ENCODE data around the gene TOMM20. TPM values are rescaled to one million over a fixed set of nuclear protein-coding genes. Genes with fewer than 3 reads are reported as not detected.
"Not testable (repeated sequence)": the region's sequence is repeated elsewhere in the genome, so short reads cannot be mapped to it uniquely, and the experiment has no call there.

Gene TOMM20
- total RNA-seq, 1 experiment from 2014 or later = 72.6 TPM

DNA sequence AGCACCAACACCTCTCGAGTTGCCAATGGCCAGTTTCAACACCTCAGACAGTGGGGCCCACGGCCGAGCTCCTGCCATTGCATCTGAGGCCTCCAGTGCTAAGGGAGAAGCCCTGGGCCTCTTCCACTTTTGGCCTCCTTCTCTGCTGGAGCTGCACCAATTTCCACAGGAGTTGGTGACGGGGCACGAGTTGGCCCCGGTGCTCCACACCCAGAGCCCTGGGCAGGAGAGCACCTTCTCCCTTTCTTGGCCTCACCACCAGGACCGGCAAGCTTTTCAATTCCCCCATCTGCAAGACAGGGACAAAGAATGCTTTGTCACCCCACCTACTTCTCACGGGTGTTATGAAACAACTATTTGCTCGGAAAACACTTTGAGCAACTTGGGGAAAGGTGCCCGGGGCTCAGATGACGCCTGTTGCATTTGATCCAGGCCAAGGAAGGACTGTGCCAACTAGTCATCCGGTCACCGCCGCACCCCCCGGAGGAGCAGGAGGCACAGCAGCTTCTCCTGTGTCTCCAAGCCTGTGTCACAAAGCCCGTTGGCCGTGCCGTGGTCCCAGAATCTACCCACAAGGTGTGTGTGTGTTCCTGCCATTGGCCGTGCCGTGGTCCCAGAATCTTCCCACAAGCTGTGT lies 55.2 kb downstream of the TOMM20 start:
- Histone ChIP-seq H3K27ac (ENCODE audit: low read depth, low read length, poor library complexity, severe bottlenecking) (no peak overlapping the region), H3K9me3 (ENCODE audit: low read depth, low read length, poor library complexity, severe bottlenecking) (no peaks in the 10 kb centered on the region), H3K4me3 (ENCODE audit: low read depth, low read length, poor library complexity, severe bottlenecking) (no peak overlapping the region), H3K36me3 (ENCODE audit: insufficient read depth, low read length, poor library complexity, severe bottlenecking) (no peaks in the 10 kb centered on the region), H3K4me1 (ENCODE audit: insufficient read depth, low read length, poor library complexity, severe bottlenecking) (peaks cover under 1% of the 10 kb centered on the region), H3K27me3 (replicated peaks; ENCODE audit: insufficient read depth, low read depth, low read length, poor library complexity) (no peaks in the 10 kb centered on the region)
- intact Hi-C loops (cut with micrococcal nuclease; ENCODE audit: unreplicated experiment) = no loop called here
- POLR2A ChIA-PET (ENCODE audit: low non-redundant PET) = no interaction called here
- no peak for TF ChIP-seq EZH2 (IDR thresholded peaks at IDR 0.05; ENCODE audit: borderline replicate concordance, low read depth, low read length, poor library complexity, severe bottlenecking)
- TF ChIP-seq, protein P1, sequence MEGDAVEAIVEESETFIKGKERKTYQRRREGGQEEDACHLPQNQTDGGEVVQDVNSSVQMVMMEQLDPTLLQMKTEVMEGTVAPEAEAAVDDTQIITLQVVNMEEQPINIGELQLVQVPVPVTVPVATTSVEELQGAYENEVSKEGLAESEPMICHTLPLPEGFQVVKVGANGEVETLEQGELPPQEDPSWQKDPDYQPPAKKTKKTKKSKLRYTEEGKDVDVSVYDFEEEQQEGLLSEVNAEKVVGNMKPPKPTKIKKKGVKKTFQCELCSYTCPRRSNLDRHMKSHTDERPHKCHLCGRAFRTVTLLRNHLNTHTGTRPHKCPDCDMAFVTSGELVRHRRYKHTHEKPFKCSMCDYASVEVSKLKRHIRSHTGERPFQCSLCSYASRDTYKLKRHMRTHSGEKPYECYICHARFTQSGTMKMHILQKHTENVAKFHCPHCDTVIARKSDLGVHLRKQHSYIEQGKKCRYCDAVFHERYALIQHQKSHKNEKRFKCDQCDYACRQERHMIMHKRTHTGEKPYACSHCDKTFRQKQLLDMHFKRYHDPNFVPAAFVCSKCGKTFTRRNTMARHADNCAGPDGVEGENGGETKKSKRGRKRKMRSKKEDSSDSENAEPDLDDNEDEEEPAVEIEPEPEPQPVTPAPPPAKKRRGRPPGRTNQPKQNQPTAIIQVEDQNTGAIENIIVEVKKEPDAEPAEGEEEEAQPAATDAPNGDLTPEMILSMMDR (conservative IDR thresholded peaks at IDR 0.05; ENCODE audit: low read depth, low read length) = no peak
- DNase-seq (ENCODE audit: low spot score) = no peak
- CTCF ChIA-PET = no interaction called here
- no TSS peak for BruUV-seq (replicated peaks)

DNA sequence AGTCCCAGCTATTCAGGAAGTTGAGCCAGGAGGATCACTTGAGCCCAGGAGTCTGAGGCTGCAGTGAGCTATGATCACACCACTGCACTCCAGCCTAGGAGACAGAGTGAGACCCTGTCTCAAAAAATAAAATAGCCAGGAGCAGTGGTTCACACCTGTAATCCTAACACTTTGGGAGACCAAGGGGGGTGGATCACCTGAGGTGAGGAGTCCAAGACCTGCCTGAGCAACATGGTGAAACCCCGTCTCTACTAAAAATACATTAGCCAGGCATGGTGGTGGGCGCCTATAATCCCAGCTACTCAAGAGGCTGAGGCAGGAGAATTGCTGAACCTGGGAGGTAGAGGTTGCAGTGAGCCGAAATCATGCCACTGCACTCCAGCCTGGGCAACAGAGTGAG lies 56.1 kb downstream of the TOMM20 start:
- BruUV-seq (replicated peaks); H3K27ac ChIP-seq (ENCODE audit: low read depth, low read length, poor library complexity, severe bottlenecking); DNase-seq (ENCODE audit: low spot score); H3K4me3 ChIP-seq (ENCODE audit: low read depth, low read length, poor library complexity, severe bottlenecking); H3K4me1 ChIP-seq (ENCODE audit: insufficient read depth, low read length, poor library complexity, severe bottlenecking); H3K36me3 ChIP-seq (ENCODE audit: insufficient read depth, low read length, poor library complexity, severe bottlenecking); H3K27me3 ChIP-seq (replicated peaks; ENCODE audit: insufficient read depth, low read depth, low read length, poor library complexity); intact Hi-C loops (cut with micrococcal nuclease; ENCODE audit: unreplicated experiment); CTCF ChIA-PET; H3K9me3 ChIP-seq (ENCODE audit: low read depth, low read length, poor library complexity, severe bottlenecking): not testable (repeated sequence)
- POLR2A ChIA-PET (ENCODE audit: low non-redundant PET) = interaction anchor here (0.7 kb wide), 1 partner anchor 22 kb away, joined by 4 read pairs; no protein-coding TSS in a partner anchor

DNA sequence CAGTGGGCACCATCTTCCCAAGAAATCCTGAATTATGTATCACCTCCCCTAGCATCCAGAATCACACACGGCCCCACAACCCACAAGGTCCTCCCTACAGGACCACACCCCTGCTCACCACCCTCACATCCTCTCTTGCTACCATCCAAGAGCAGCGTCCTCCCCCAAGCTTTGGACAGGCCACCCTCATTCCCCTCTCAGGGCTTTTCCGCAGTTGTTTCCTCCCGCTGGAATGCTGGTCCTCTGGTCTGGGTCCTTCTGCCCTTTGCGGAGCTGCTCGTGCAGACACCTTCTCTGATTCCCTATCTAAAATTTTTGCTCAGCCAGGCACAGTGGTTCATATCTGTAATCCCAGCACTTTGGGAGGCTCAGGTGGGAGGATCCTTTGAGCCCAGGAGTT lies 56.5 kb downstream of the TOMM20 start:
- TF ChIP-seq EZH2 (IDR thresholded peaks at IDR 0.05; ENCODE audit: borderline replicate concordance, low read depth, low read length, poor library complexity, severe bottlenecking) = no peak
- TF ChIP-seq, protein P1 (conservative IDR thresholded peaks at IDR 0.05; ENCODE audit: low read depth, low read length) = no peak
- BruUV-seq (replicated peaks) = no TSS peak
- Histone ChIP-seq H3K27ac (ENCODE audit: low read depth, low read length, poor library complexity, severe bottlenecking) (no peak overlapping the region), H3K36me3 (ENCODE audit: insufficient read depth, low read length, poor library complexity, severe bottlenecking) (no peaks in the 10 kb centered on the region), H3K4me1 (ENCODE audit: insufficient read depth, low read length, poor library complexity, severe bottlenecking) (peaks cover 8% of the 10 kb centered on the region), H3K9me3 (ENCODE audit: low read depth, low read length, poor library complexity, severe bottlenecking) (no peaks in the 10 kb centered on the region), H3K27me3 (replicated peaks; ENCODE audit: insufficient read depth, low read depth, low read length, poor library complexity) (no peaks in the 10 kb centered on the region), H3K4me3 (ENCODE audit: low read depth, low read length, poor library complexity, severe bottlenecking) (no peak overlapping the region)
- intact Hi-C loops (cut with micrococcal nuclease; ENCODE audit: unreplicated experiment) = no loop called here
- no peak for DNase-seq (ENCODE audit: low spot score)
- ChIA-PET CTCF (no interaction called here), POLR2A (ENCODE audit: low non-redundant PET) (interaction anchor here (0.7 kb wide), 1 partner anchor 22 kb away, joined by 4 read pairs; no protein-coding TSS in a partner anchor)

DNA sequence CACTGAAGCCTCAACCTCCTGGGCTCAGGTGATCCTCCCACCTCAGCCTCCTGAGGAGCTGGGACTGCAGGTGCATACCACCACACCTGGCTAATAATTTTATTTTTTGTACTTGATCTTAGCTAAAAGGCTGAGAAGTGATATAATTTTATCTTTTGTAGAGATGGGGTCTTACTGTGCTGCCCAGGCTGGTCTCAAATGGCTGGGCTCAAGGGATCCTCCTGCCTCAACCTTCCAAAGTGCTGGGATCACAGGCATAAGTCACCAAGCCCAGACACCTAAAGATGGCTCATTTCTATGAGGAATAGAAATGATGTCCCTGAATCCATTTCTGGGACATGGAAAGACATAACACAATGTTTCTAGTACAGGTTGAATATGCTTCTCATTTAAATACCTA lies 57.8 kb downstream of the TOMM20 start:
- Histone ChIP-seq H3K4me3 (ENCODE audit: low read depth, low read length, poor library complexity, severe bottlenecking) (no peak overlapping the region), H3K36me3 (ENCODE audit: insufficient read depth, low read length, poor library complexity, severe bottlenecking) (no peaks in the 10 kb centered on the region), H3K27ac (ENCODE audit: low read depth, low read length, poor library complexity, severe bottlenecking) (no peak overlapping the region), H3K4me1 (ENCODE audit: insufficient read depth, low read length, poor library complexity, severe bottlenecking) (peaks cover 8% of the 10 kb centered on the region), H3K27me3 (replicated peaks; ENCODE audit: insufficient read depth, low read depth, low read length, poor library complexity) (no peaks in the 10 kb centered on the region), H3K9me3 (ENCODE audit: low read depth, low read length, poor library complexity, severe bottlenecking) (no peaks in the 10 kb centered on the region)
- TF ChIP-seq, protein P1 (conservative IDR thresholded peaks at IDR 0.05; ENCODE audit: low read depth, low read length) = no peak
- no peak for TF ChIP-seq EZH2 (IDR thresholded peaks at IDR 0.05; ENCODE audit: borderline replicate concordance, low read depth, low read length, poor library complexity, severe bottlenecking)
- intact Hi-C loops (cut with micrococcal nuclease; ENCODE audit: unreplicated experiment) = no loop called here
- no peak for DNase-seq (ENCODE audit: low spot score)
- POLR2A ChIA-PET (ENCODE audit: low non-redundant PET) = no interaction called here
- CTCF ChIA-PET = no interaction called here
- no TSS peak for BruUV-seq (replicated peaks)

Measured in A673 (cell line).